K562 (cell line): ENCODE data around the gene PHKG1. TPM values are rescaled to one million over a fixed set of nuclear protein-coding genes. Genes with fewer than 3 reads are reported as not detected.

ENCODE experiments used
- CBX1 ChIP-seq: sonication (generic); IDR thresholded peaks from 2 replicates; pipeline ENCODE4 v1.6.1; 2016; ENCODE audit warnings: antibody characterized with exemption, low read depth, mild to moderate bottlenecking
- GTF2A2 ChIP-seq: IDR thresholded peaks from 2 replicates; pipeline ENCODE4 v1.6.1; 2016; ENCODE audit warnings: mild to moderate bottlenecking, missing genetic modification characterization, missing compliant biosample characterization
- SUPT5H ChIP-seq: fragments of 450-650 bp; IDR thresholded peaks from 2 replicates; pipeline ENCODE4 v1.6.1; 2016
- USF2 ChIP-seq: sonication (generic); formaldehyde crosslinking; IDR thresholded peaks from 2 replicates; pipeline ENCODE4 v1.5.0; 2020; ENCODE audit warnings: missing genetic modification reagents
- ZMIZ1 ChIP-seq, 2 experiments: fragments of 150-350 bp in 1 of 2; IDR thresholded peaks; 2 replicates each; pipeline ENCODE4 v1.6.1; 2012 to 2016; ENCODE audit warnings: low read depth in 2 of 2, low read length in 2 of 2, mild to moderate bottlenecking in 1 of 2, moderate library complexity in 1 of 2
- ZNF12 ChIP-seq: sonication (generic); formaldehyde crosslinking; IDR thresholded peaks from 2 replicates; pipeline ENCODE4 v1.4.0; 2020; ENCODE audit warnings: mild to moderate bottlenecking, missing genetic modification reagents
- ZNF23 ChIP-seq: fragments of 250-450 bp; sonication (Bioruptor Pico); IDR thresholded peaks from 2 replicates; pipeline ENCODE4 v1.4.0; 2020; ENCODE audit warnings: mild to moderate bottlenecking
- polyA plus RNA-seq, 8 experiments: library from polyadenylated mRNA; depleted of rRNA in 4 of 8; stranded (reverse) in 5 of 8; unstranded in 3 of 8; fragments of >200 nt; fragmentation: Nextera tagmentation in 2 of 8; fragmentation: Illumina TruSeq in 1 of 8; extraction: Ambion mirVana in 2 of 8; extraction: Trizol in 1 of 8; gene quantifications; 2 replicates each; pipeline versions ENCODE4 v1.2.1 to v1.2.3, GENCODE V29; 2011 to 2014; ENCODE audit warnings: inconsistent platforms in 1 of 8, missing spikeins in 1 of 8
- total RNA-seq, 7 experiments: library from RNA; depleted of rRNA in 6 of 7; stranded (reverse); fragments of >200 nt in 6 of 7; fragmentation: Illumina TruSeq in 2 of 7; extraction: Trizol in 2 of 7; gene quantifications; 2 replicates each; pipeline versions ENCODE4 v1.2.1 to v1.2.3, GENCODE V29; 2011 to 2021; ENCODE audit warnings: low replicate concordance in 1 of 7
- TF ChIP-seq, protein P1 (sequence below): sonication (generic); formaldehyde crosslinking; IDR thresholded peaks from 2 replicates; pipeline ENCODE4 v1.8.1; 2023; ENCODE audit warnings: missing genetic modification reagents, mild to moderate bottlenecking, borderline replicate concordance
- TF ChIP-seq, protein P2 (sequence below), 2 experiments: fragments of 450-650 bp; IDR thresholded peaks; 2 replicates each; pipeline ENCODE4 v1.6.1; 2016
- TF ChIP-seq, protein P3 (sequence below): sonication (generic); formaldehyde crosslinking; IDR thresholded peaks from 2 replicates; pipeline ENCODE4 v1.8.1; 2023; ENCODE audit warnings: mild to moderate bottlenecking, missing genetic modification reagents

Gene PHKG1
- total and polyA plus RNA-seq, 9 of the 15 experiments (the other 6 are each of a cell fraction or from before 2014, with no cell fraction given), result 0.10 to 0.83 (median 0.46) TPM

GRCh38 chr7:56106108-56107073 lies 13.6 kb upstream of the PHKG1 start, which contains the start of gene CHCHD2 (continued):
- TF ChIP-seq ZMIZ1 (IDR thresholded peaks at IDR 0.05; ENCODE audit: low read depth in 2 of 2, low read length in 2 of 2) (0 out of 4 replicates have a peak, but pooled peaks of 1 of the 2 experiments have one; percentile 3), ZNF12 (CRISPR knock-in tag) (no peak), SUPT5H (peak; percentile 98), CBX1 (0 out of 2 replicates have a peak, but pooled peaks have one; percentile 46), USF2 (CRISPR knock-in tag) (peak; percentile 62), GTF2A2 (0 out of 2 replicates have a peak, but pooled peaks have one; percentile 21), ZNF23 (0 out of 2 replicates have a peak, but pooled peaks have one; percentile 4)
- TF ChIP-seq, protein P1, sequence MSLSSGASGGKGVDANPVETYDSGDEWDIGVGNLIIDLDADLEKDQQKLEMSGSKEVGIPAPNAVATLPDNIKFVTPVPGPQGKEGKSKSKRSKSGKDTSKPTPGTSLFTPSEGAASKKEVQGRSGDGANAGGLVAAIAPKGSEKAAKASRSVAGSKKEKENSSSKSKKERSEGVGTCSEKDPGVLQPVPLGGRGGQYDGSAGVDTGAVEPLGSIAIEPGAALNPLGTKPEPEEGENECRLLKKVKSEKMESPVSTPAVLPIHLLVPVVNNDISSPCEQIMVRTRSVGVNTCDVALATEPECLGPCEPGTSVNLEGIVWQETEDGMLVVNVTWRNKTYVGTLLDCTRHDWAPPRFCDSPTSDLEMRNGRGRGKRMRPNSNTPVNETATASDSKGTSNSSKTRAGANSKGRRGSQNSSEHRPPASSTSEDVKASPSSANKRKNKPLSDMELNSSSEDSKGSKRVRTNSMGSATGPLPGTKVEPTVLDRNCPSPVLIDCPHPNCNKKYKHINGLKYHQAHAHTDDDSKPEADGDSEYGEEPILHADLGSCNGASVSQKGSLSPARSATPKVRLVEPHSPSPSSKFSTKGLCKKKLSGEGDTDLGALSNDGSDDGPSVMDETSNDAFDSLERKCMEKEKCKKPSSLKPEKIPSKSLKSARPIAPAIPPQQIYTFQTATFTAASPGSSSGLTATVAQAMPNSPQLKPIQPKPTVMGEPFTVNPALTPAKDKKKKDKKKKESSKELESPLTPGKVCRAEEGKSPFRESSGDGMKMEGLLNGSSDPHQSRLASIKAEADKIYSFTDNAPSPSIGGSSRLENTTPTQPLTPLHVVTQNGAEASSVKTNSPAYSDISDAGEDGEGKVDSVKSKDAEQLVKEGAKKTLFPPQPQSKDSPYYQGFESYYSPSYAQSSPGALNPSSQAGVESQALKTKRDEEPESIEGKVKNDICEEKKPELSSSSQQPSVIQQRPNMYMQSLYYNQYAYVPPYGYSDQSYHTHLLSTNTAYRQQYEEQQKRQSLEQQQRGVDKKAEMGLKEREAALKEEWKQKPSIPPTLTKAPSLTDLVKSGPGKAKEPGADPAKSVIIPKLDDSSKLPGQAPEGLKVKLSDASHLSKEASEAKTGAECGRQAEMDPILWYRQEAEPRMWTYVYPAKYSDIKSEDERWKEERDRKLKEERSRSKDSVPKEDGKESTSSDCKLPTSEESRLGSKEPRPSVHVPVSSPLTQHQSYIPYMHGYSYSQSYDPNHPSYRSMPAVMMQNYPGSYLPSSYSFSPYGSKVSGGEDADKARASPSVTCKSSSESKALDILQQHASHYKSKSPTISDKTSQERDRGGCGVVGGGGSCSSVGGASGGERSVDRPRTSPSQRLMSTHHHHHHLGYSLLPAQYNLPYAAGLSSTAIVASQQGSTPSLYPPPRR (CRISPR knock-in tag), result peak; percentile 51; the same call in 1 of the 2 replicates
- TF ChIP-seq, protein P2, sequence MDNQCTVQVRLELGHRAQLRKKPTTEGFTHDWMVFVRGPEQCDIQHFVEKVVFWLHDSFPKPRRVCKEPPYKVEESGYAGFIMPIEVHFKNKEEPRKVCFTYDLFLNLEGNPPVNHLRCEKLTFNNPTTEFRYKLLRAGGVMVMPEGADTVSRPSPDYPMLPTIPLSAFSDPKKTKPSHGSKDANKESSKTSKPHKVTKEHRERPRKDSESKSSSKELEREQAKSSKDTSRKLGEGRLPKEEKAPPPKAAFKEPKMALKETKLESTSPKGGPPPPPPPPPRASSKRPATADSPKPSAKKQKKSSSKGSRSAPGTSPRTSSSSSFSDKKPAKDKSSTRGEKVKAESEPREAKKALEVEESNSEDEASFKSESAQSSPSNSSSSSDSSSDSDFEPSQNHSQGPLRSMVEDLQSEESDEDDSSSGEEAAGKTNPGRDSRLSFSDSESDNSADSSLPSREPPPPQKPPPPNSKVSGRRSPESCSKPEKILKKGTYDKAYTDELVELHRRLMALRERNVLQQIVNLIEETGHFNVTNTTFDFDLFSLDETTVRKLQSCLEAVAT (IDR thresholded peaks at IDR 0.05), result peak; percentile 39 to 71; a peak in 3 of 4 replicates
- TF ChIP-seq, protein P3, sequence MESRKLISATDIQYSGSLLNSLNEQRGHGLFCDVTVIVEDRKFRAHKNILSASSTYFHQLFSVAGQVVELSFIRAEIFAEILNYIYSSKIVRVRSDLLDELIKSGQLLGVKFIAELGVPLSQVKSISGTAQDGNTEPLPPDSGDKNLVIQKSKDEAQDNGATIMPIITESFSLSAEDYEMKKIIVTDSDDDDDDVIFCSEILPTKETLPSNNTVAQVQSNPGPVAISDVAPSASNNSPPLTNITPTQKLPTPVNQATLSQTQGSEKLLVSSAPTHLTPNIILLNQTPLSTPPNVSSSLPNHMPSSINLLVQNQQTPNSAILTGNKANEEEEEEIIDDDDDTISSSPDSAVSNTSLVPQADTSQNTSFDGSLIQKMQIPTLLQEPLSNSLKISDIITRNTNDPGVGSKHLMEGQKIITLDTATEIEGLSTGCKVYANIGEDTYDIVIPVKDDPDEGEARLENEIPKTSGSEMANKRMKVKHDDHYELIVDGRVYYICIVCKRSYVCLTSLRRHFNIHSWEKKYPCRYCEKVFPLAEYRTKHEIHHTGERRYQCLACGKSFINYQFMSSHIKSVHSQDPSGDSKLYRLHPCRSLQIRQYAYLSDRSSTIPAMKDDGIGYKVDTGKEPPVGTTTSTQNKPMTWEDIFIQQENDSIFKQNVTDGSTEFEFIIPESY, result peak; percentile 25; the same call in 1 of the 2 replicates
